ENCODE data around the gene SLC39A11.
"Not testable (repeated sequence)": the region's sequence is repeated elsewhere in the genome, so short reads cannot be mapped to it uniquely, and the experiment has no call there.

The SLC39A11 gene

DNA sequence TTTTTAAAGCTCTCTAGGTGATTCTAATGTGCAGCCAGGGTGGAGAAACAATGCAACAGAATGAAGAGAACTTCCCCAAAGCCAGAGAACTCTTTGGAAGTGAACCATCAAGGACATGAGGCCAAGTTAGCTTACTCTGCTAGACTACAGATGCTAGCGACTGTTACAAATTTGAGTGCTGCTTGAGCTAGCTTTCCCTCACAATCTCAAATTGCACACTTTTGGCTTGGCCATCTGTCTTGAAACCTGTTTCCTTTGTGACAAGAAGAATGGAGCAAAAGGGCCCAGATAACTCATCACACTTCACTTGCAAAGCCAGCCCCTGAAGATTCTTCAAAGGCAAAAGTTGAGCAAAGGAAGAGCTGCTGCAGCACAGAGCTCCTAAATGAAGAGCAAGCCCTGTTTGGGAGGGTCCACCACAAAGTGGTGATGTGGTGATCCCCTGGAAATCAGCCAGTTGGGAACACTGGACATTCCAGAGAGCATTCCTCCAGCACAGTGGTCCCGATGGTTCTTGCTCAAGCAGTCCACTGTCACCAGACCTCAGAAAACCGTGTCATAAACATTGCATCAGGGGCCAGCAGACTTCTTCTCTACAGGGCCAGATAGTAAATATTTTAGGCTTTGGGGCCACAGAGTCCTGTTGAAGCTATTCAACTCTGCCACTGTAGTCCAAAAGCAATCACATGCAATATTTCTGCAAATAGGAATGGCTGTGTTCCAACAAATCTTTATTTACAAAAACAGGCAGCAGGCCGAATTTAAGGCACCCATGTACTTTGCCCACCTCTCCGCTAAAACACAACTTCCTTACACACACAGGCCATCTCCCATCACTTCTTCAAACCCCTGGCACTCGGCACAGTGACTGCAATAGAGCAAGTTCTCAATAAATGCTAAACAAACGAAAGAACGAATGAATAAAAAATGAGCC is 21.2 kb downstream of the SLC39A11 start:
- Histone ChIP-seq H3K27ac (ENCODE audit: low read depth, low read length) (no peak overlapping the region), H3K4me1 (ENCODE audit: control insufficient read depth, insufficient read depth, low read length) (no peaks in the 10 kb centered on the region), H3K9ac (ENCODE audit: low read depth, low read length) (no peak overlapping the region), H3K9me3 (ENCODE audit: control insufficient read depth, insufficient read depth, low read length) (no peaks in the 10 kb centered on the region), H3K36me3 (ENCODE audit: control insufficient read depth, insufficient read depth, low read length) (no peaks in the 10 kb centered on the region), H3K27me3 (ENCODE audit: control insufficient read depth, insufficient read depth, low read length) (no peaks in the 10 kb centered on the region), H3K4me3 (ENCODE audit: low read depth, low read length) (no peak overlapping the region)

DNA sequence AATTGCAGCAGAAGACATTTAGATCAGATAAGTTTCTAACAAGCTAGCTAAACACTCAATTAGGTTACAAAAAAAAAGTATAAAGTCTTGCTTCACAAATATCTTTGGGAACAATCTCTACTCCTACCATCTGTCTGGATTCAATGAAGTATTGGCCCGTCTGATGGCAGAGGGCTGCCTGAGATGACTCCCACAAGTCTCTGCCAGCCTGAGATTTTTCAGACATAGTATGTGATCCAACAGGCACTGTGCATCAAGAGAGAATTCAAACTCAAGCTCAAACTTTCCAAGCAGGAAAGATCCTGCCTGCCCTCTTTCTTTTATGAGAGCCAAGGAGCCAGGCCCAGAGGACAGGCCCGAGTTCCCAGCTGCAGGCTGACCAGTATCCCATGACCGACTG is 22.6 kb downstream of the SLC39A11 start:
- no peaks in the 10 kb centered on the region for H3K36me3 ChIP-seq (ENCODE audit: control insufficient read depth, insufficient read depth, low read length)
- no peaks in the 10 kb centered on the region for H3K27me3 ChIP-seq (ENCODE audit: control insufficient read depth, insufficient read depth, low read length)
- H3K4me3 ChIP-seq (ENCODE audit: low read depth, low read length), result no peak overlapping the region
- H3K9ac ChIP-seq (ENCODE audit: low read depth, low read length), result no peak overlapping the region
- no peaks in the 10 kb centered on the region for H3K9me3 ChIP-seq (ENCODE audit: control insufficient read depth, insufficient read depth, low read length)
- H3K4me1 ChIP-seq (ENCODE audit: control insufficient read depth, insufficient read depth, low read length), result no peaks in the 10 kb centered on the region
- no peak overlapping the region for H3K27ac ChIP-seq (ENCODE audit: low read depth, low read length)

DNA sequence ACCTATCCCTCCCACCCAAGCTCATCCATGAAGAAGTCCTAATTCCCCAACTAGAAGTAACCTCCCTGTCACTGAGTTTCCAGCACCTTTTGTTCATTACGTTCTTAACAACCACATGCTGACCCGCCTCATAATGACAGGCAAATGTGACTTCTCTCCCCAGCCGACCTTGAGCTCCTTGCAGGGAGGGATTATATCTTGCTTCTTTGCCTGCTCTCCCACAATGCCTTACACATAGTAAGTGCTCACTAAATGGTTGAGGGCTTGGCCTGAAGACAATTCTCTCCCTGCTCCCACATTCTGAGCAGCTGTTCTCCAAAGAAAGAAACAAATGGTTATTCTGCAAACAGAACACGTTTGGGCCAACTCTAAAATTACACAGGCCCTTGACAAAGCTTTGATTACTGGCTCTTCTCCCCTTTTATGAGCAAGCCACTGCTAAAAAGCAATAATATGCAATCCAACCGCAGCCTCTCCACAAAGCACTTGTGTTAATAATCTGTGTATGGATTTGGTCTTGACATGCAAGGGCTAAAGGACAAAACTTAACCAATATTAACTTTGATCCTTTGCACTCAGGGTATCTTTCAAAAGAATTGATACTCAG is 23.2 kb downstream of the SLC39A11 start:
- no peak overlapping the region for H3K4me3 ChIP-seq (ENCODE audit: low read depth, low read length)
- H3K27ac ChIP-seq (ENCODE audit: low read depth, low read length), result no peak overlapping the region
- H3K36me3 ChIP-seq (ENCODE audit: control insufficient read depth, insufficient read depth, low read length), result no peaks in the 10 kb centered on the region
- no peaks in the 10 kb centered on the region for H3K4me1 ChIP-seq (ENCODE audit: control insufficient read depth, insufficient read depth, low read length)
- H3K9me3 ChIP-seq (ENCODE audit: control insufficient read depth, insufficient read depth, low read length), result no peaks in the 10 kb centered on the region
- H3K27me3 ChIP-seq (ENCODE audit: control insufficient read depth, insufficient read depth, low read length), result no peaks in the 10 kb centered on the region
- H3K9ac ChIP-seq (ENCODE audit: low read depth, low read length), result no peak overlapping the region

DNA sequence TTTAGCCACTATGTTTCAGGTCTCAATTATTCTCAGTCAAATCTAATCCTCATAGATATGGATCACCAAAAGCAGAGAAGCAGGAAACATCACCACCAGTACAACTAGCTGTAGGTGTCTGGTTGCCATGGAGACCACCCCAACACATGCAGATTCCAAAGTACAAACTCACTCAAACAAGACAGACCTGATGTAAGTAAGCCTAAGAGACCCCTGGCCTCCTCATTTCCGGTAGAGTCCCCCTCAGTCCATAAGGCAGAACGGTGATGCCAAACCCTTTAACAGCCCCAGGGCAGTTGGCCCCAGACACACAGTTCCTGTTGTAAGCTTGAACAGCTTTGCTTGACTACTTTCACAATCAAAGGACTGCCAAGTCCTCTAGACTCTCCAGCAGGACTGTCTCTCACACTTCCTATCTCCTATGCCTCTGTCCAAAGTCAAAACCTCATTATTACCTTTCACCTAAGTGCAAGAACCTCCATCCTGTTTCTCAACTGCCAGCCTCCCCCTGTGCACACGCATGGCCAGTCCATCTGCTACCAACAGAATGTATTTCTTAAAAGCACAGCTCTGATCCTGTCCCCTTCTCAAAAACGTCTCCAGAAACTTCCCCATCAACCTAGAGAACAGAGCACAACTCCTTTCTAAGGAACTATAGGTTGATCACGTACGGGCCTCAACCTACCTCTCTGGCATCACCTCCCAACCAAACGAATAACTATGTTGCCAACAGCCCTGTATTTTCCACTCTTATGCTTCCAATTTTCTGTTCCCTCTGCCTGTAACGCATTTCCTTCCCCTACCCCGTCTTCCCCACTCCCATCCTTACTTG is 23.9 kb downstream of the SLC39A11 start:
- no peaks in the 10 kb centered on the region for H3K9me3 ChIP-seq (ENCODE audit: control insufficient read depth, insufficient read depth, low read length)
- no peak overlapping the region for H3K27ac ChIP-seq (ENCODE audit: low read depth, low read length)
- H3K27me3 ChIP-seq (ENCODE audit: control insufficient read depth, insufficient read depth, low read length), result no peaks in the 10 kb centered on the region
- no peaks in the 10 kb centered on the region for H3K36me3 ChIP-seq (ENCODE audit: control insufficient read depth, insufficient read depth, low read length)
- no peaks in the 10 kb centered on the region for H3K4me1 ChIP-seq (ENCODE audit: control insufficient read depth, insufficient read depth, low read length)
- H3K4me3 ChIP-seq (ENCODE audit: low read depth, low read length), result no peak overlapping the region
- no peak overlapping the region for H3K9ac ChIP-seq (ENCODE audit: low read depth, low read length)

DNA sequence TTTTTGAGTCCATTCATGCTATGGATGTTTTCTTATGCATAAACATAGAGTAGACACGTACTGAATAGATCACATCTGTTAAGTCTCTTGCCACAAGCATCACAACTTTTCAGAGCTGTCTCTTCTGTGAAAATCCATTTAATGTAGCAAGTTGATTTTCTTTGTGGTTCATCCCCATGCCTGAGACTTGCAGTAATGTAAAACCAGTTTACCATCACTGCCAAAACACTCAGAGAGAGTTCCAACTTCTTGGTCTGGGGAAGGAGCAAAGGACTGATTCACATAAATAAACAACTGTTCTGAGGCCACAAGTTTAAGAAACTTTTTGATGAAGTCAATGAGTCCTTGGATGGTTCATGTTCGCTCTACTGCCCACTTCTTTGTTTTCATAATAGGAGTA is 24.8 kb downstream of the SLC39A11 start:
- not testable (repeated sequence) for H3K27ac ChIP-seq (ENCODE audit: low read depth, low read length); H3K27me3 ChIP-seq (ENCODE audit: control insufficient read depth, insufficient read depth, low read length); H3K4me1 ChIP-seq (ENCODE audit: control insufficient read depth, insufficient read depth, low read length); H3K9ac ChIP-seq (ENCODE audit: low read depth, low read length); H3K9me3 ChIP-seq (ENCODE audit: control insufficient read depth, insufficient read depth, low read length); H3K36me3 ChIP-seq (ENCODE audit: control insufficient read depth, insufficient read depth, low read length); H3K4me3 ChIP-seq (ENCODE audit: low read depth, low read length)

DNA sequence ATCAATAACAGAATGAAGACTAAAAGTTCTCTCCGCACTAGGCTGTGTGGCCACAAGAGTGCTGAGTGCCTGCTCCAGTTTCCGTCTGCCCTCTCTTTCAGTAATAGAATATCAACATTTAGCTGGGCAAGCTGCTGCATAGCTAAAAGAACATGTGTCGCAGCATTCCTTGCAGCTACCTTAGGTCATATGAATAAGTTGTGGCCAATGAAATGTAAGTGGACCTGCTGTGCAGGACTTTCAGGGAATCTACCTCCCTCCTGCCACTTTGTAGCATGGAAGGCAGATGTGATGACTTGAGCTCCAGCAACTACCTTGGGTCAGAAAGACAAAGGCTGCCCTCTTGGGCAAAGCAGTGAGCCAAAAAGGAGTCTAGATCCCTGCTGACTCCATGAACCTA is 25.4 kb downstream of the SLC39A11 start:
- no peak overlapping the region for H3K4me3 ChIP-seq (ENCODE audit: low read depth, low read length)
- no peaks in the 10 kb centered on the region for H3K27me3 ChIP-seq (ENCODE audit: control insufficient read depth, insufficient read depth, low read length)
- H3K27ac ChIP-seq (ENCODE audit: low read depth, low read length), result no peak overlapping the region
- no peak overlapping the region for H3K9ac ChIP-seq (ENCODE audit: low read depth, low read length)
- no peaks in the 10 kb centered on the region for H3K36me3 ChIP-seq (ENCODE audit: control insufficient read depth, insufficient read depth, low read length)
- H3K9me3 ChIP-seq (ENCODE audit: control insufficient read depth, insufficient read depth, low read length), result no peaks in the 10 kb centered on the region
- no peaks in the 10 kb centered on the region for H3K4me1 ChIP-seq (ENCODE audit: control insufficient read depth, insufficient read depth, low read length)

DNA sequence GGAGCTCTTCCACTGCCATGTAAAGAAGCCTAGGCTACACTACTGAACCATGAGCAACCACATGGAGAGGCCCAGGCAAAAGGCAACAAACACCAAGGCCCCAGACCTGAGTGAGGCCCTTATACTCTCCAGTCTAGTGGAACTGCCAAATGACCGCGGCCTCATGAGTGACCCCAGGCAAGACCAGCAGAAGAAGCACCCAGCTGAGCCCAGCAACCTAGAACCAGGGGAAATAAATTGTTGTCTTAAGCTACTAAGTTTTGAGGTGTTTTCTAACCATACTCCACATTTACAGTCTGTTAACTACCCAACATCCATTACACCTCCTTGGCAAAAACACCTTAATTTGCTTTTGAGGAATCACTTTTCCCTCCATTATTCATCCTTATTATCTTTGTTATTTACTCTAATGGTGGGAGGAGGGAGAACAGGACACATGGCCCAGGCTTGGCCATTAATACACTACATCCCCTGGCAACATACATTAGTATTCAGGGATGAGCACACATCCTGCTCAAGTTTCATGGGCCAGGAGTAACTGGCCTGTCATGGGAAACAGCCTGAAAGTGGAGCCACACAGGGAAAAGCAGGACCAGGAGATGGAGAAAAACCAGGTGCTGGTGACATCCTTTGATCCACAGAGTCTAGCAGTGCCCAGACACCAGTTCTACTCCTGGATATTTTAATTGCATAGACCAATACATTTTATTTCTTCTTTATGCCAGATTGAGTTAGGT is 26.2 kb downstream of the SLC39A11 start:
- no peak overlapping the region for H3K4me3 ChIP-seq (ENCODE audit: low read depth, low read length)
- no peak overlapping the region for H3K9ac ChIP-seq (ENCODE audit: low read depth, low read length)
- no peaks in the 10 kb centered on the region for H3K27me3 ChIP-seq (ENCODE audit: control insufficient read depth, insufficient read depth, low read length)
- H3K4me1 ChIP-seq (ENCODE audit: control insufficient read depth, insufficient read depth, low read length), result no peaks in the 10 kb centered on the region
- H3K9me3 ChIP-seq (ENCODE audit: control insufficient read depth, insufficient read depth, low read length), result no peaks in the 10 kb centered on the region
- no peak overlapping the region for H3K27ac ChIP-seq (ENCODE audit: low read depth, low read length)
- no peaks in the 10 kb centered on the region for H3K36me3 ChIP-seq (ENCODE audit: control insufficient read depth, insufficient read depth, low read length)

DNA sequence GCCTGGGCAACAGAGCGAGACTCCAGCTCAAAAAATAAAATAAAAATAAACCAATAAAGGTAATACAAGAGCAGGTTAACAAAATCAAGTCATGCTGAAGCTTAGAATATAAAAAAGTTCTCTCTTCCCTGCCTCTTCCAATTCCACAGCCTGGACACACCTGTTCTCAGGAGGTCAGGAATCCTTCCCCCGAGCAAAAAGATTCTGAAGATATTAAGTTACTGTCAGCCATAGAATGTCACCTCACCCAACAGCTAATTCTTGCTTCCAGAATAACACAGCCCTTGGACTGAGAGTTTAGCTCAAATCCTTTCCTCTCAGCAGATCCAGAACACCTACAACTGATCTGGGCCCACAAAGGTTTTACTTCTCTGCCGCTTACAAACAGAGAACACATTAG is 27.1 kb downstream of the SLC39A11 start:
- Histone ChIP-seq H3K4me1 (ENCODE audit: control insufficient read depth, insufficient read depth, low read length) (no peaks in the 10 kb centered on the region), H3K9me3 (ENCODE audit: control insufficient read depth, insufficient read depth, low read length) (no peaks in the 10 kb centered on the region), H3K4me3 (ENCODE audit: low read depth, low read length) (no peak overlapping the region), H3K36me3 (ENCODE audit: control insufficient read depth, insufficient read depth, low read length) (no peaks in the 10 kb centered on the region), H3K27ac (ENCODE audit: low read depth, low read length) (no peak overlapping the region), H3K9ac (ENCODE audit: low read depth, low read length) (no peak overlapping the region), H3K27me3 (ENCODE audit: control insufficient read depth, insufficient read depth, low read length) (no peaks in the 10 kb centered on the region)

DNA sequence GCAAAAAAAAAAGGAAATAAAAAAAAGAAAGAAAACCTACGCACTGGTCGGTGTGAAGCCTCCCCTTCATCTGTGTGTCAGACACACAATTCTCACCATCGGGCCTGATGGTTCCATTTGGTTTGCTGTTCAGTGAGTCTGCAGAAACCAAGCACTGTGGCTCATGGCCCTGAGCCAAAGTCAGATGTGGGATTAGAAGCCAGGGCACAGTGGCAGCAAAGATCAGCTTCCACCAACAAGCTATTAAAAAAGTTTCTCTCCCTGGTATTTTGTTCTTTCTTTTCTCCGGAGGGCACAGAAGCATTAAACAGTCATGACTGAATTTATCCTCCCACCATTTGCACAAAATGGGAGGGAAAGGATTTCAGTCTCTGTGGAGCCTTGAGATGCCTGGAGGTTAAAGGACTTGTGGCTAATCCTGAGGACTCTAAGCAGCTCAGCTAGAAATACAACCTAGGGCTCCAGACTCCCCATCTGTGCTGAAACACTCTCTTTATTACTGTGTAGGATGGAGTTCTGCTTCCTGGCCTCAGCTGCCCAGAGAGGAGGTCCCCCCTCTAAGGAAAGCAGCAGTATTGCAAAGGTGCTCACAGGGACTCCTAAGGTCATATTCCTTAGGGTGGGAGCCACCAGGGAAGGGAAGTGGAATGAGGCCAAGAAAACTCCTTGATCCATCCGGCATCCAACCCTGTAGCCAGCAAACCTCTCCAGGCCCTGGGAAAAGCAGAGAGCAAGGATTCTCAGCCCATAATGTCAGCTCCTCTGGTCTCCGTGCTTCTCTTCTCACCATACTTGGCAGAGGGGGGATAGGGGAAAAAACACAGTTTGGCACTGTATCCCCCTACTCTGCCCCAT is 28.2 kb downstream of the SLC39A11 start:
- no peaks in the 10 kb centered on the region for H3K4me1 ChIP-seq (ENCODE audit: control insufficient read depth, insufficient read depth, low read length)
- no peak overlapping the region for H3K27ac ChIP-seq (ENCODE audit: low read depth, low read length)

DNA sequence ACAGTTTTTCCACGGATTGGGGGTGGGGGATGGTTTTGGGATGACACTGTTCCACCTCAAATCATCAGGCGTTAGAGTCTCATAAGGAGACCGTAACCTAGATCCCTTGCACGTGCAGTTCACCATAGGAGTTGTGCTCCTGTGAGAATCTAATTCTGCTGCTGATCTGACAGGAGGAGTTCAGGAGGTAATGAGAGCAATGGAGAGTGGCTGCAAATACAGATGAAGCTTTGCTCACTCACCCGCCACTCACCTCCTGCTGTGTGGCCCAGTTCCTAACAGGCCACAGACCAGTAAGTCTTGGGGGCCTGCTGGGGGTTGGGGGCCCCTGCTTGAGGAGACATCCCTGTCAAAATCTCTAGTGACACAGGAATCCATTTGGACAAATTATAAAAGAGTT is 29.8 kb downstream of the SLC39A11 start:
- no peaks in the 10 kb centered on the region for H3K9me3 ChIP-seq (ENCODE audit: control insufficient read depth, insufficient read depth, low read length)
- no peak overlapping the region for H3K9ac ChIP-seq (ENCODE audit: low read depth, low read length)
- no peaks in the 10 kb centered on the region for H3K36me3 ChIP-seq (ENCODE audit: control insufficient read depth, insufficient read depth, low read length)
- no peak overlapping the region for H3K4me3 ChIP-seq (ENCODE audit: low read depth, low read length)
- H3K27me3 ChIP-seq (ENCODE audit: control insufficient read depth, insufficient read depth, low read length), result no peaks in the 10 kb centered on the region
- H3K27ac ChIP-seq (ENCODE audit: low read depth, low read length), result no peak overlapping the region
- H3K4me1 ChIP-seq (ENCODE audit: control insufficient read depth, insufficient read depth, low read length), result no peaks in the 10 kb centered on the region

More for the DNA sequence above, 28.2 kb downstream of the SLC39A11 start:
- Histone ChIP-seq H3K36me3 (ENCODE audit: control insufficient read depth, insufficient read depth, low read length) (no peaks in the 10 kb centered on the region), H3K27me3 (ENCODE audit: control insufficient read depth, insufficient read depth, low read length) (no peaks in the 10 kb centered on the region), H3K4me3 (ENCODE audit: low read depth, low read length) (no peak overlapping the region), H3K9me3 (ENCODE audit: control insufficient read depth, insufficient read depth, low read length) (no peaks in the 10 kb centered on the region), H3K9ac (ENCODE audit: low read depth, low read length) (no peak overlapping the region)

Measured in HUES48 (cell line).